GM19372 (cell line): ENCODE data around the gene TMEM69.
"Not testable (repeated sequence)": the region's sequence is repeated elsewhere in the genome, so short reads cannot be mapped to it uniquely, and the experiment has no call there.

Source experiments
- ATAC-seq: cut with Tn5 transposase; IDR thresholded peaks from one replicate; pipeline ENCODE4 v1.9.1; 2021; ENCODE audit warnings: mild to moderate bottlenecking, low read depth, moderate library complexity; ENCODE audit not compliant: unreplicated experiment

TMEM69 gene

DNA sequence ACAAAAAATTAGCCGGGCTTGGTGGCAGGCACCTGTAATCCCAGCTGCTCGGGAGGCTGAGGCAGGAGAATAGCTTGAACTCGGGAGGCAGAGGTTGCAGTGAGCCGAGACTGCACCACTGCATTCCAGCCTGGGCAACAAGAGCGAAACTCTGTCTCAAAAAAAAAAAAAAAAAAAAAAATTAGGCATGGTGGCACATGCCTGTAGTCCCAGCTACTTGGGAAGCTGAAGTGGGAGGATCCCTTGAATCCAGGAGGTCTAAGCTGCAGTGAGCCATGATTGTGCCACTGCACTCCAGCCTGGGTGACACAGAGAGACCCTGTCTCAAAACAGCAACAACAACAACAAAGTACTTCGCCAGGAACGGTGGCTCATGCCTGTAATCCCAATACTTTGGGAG lies 11.4 kb upstream of the TMEM69 start:
- not testable (repeated sequence) for ATAC-seq

- ATAC-seq, result no peak
Measured at GRCh38 chr1:45677751-45678245, 10.2 kb upstream of the TMEM69 start.

DNA sequence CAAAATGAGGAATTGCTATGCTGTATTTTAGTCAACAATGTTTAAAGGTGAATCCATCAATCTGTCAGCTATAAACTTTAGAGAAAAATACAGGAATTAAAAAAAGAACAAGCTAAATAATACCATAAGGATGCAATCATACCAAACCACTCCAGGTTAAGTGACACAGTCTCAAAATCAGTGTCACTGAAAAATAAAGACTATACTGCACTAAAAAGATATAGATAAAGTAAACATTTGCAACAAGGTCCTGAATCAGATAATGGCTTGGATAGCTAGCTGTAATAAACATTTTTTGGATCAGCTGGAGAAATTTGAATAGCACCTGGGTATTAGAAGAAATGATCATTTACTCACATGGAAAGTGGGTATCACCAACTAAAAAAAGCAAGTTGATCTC lies 9.5 kb upstream of the TMEM69 start:
- no peak for ATAC-seq

DNA sequence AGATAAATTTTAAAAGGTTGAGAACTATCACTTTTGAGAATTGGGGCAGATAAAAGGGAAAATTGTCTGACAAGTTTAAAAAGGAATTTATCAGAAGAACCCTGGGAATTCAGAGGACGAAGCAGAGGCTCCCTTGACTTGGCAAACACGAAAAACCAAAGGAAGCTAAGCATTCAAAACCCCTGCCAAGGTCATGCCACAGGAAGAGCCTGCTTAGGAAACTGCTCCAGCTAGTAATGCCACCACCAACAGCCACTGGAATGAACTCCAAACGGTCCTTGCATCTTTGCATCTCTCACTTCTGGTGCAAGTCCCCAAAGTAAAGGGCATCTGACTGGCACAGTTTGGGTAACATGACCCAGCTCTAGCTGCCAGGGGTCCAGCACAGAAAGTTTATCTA lies 8.9 kb upstream of the TMEM69 start:
- no peak for ATAC-seq

DNA sequence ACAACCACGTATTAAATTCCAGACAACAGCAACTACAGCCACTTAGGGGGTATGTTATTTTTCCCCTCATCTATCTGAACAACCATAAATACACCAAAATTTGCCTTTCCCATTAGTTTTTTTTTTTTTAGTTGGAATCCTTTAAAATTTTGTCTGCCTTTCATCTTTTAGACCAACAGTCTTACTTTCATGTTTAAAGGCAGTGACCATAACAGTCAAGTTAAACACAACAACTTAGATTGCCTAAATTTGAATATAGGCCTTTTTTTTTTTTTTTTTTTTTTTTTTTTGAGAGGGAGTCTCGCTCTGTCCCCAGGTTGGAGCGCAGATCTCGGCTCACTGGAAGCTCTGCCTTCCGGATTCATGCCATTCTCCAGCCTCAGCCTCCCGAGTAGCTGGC lies 5.0 kb upstream of the TMEM69 start:
- no peak for ATAC-seq

GRCh38 chr1:45684402-45684801 lies 3.6 kb upstream of the TMEM69 start:
- no peak for ATAC-seq

DNA sequence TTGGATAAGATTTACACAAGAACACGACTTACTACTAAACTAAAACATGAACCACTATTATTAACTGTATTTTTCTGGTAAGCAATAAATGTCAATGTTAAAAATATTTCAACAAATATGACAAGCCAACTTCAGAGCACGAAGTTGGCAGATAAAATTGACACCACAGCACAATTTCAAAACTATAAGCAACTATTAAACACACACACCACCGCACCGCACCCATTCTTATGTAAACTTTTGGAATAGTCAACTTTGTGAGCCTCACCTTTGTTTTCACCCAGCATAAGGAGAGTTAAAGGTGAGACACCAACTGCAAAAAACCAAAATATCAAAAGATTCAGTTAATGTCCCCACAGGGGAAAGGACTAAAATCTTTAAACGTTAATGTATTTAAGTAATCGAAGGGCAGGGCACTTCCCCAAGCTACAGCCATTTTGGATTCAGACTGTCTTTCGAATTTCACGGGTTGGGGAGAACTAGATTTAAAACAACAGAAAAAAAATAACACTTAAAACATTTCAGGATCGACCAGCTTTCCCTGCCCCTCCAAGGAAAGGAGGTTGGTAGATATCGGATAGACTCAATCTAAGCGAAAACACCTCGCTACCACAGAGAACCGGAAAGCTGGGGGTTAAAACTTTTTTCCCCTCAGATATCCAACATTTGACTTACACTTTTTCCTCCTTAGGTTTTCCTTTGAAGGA lies 2.5 kb upstream of the TMEM69 start:
- no peak for ATAC-seq

DNA sequence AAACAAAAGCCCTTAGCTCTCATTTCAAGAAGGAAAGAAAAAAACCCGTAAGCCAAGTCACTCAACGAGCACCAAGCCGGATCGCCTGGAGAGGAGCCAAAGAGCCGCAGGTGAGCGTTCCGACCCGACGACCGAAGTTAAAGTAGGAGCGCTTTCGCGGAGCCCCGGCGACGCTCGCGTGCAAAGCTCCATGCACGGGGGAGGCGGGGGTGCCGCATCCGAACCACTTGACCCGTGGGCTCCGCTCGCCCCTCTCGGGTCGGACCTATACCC lies 2.0 kb upstream of the TMEM69 start:
- peak; percentile 5 for ATAC-seq

DNA sequence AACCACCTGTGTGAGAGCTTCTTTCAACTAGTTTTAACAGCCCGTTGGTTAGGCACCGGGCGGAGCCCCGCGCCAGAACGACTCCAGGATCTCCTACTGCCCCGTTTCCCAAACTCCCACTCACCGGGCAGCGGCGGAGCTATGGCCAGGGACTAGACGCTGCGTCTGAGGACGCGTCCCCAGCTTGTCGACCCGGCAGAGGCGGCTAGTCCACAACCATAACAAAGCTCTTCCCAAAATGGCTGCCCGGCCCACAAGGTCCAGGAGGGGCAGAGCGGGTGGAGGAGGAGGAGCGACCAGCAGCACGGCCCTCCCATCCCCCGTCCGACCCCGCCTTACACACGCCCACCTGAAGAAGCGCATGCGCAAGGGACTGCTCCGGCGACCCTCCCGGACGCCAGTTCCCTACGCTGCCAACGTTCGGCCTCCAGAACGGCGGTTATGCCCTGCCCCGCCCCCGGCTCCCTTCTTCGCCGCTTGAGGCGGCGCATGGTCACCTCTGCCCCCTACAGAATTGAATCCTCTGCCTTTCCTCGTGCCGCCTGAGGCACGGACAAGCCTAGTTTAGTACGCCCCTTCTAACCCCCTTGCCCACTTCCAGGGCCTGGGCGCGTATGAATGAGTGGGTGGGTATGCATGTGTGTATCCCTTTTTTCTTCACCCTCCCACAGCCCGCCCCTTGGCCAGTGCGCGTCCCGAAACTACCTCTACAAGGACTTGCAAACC lies 1.5 kb upstream of the TMEM69 start, which contains the start of gene GPBP1L1:
Gene GPBP1L1 (minus strand): TSS at position 246 of the 726 bp plus-strand sequence. CDS start 27,446 bp downstream, outside the sequence.
- peak; percentile 55 for ATAC-seq

DNA sequence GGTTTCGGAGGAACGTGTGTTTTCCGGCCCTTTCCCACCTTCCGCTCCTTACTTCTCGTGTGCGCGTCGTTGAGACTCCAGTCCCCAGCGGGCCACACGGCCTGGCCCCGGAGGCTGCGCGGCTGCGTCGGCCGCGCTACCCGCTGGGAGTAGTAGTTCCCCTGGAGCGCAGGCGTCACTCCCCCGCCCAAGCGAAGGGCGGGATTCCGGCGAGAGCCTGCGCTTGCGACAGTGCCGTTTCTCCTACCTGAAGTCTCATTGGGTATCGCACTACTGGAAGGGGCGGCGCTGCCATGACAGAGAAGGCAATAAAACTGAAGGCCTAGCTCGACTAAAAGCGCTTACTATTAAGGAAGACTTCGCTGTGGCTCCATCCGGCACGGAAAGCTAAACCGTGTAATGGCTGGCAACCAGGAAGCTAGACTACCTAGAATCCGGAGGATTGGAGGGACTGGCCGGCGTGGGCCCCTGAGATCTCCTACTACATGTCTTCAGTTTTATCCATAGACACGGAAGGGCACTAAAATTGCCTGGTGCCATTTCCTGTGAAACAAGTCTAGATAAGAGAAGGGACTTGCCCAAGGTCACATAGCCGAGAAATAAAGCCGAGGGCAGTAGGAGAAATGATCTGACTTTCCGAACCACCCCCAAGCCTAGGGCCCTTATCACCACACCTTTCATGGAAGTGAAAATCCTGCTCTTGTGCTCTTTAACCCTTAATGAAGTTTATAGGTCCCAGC lies 797 bp upstream of the TMEM69 start:
- peak; percentile 70 for ATAC-seq

- not testable (repeated sequence) for ATAC-seq
Measured at GRCh38 chr1:45693811-45694210, 5.8 kb downstream of the TMEM69 start.

GRCh38 chr1:45694823-45695222 lies 6.8 kb downstream of the TMEM69 start:
- no peak for ATAC-seq

GRCh38 chr1:45704637-45705036 lies 16.7 kb downstream of the TMEM69 start:
- ATAC-seq, result no peak

GRCh38 chr1:45713711-45714110 lies 25.7 kb downstream of the TMEM69 start:
- no peak for ATAC-seq

DNA sequence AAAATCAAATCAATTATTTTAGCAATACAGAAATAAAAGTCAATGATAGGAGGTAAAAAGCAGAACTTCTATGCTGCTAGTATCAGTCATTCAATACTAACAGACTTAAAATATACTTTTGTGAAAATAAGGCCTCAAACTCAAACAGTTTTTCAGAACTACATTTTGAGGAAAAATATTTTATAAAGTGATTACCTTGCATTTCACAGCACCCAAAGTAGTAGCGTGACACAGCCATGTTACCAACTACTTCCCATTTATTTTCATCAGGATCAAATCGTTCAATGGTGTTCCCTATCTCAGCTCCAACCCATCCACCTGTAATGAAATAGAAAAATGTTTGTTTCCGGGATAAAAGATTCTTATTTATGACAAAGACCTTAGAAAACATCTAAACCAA lies 28.7 kb downstream of the TMEM69 start:
- no peak for ATAC-seq

GRCh38 chr1:45717386-45717785 lies 29.4 kb downstream of the TMEM69 start:
- not testable (repeated sequence) for ATAC-seq

GRCh38 chr1:45718289-45718688 lies 30.3 kb downstream of the TMEM69 start:
- ATAC-seq, result no peak

- ATAC-seq, result no peak
Measured at GRCh38 chr1:45721207-45721606, 33.2 kb downstream of the TMEM69 start.

GRCh38 chr1:45722809-45723208 lies 34.8 kb downstream of the TMEM69 start:
- no peak for ATAC-seq

- no peak for ATAC-seq
Measured at GRCh38 chr1:45723248-45723930, 35.4 kb downstream of the TMEM69 start.

DNA sequence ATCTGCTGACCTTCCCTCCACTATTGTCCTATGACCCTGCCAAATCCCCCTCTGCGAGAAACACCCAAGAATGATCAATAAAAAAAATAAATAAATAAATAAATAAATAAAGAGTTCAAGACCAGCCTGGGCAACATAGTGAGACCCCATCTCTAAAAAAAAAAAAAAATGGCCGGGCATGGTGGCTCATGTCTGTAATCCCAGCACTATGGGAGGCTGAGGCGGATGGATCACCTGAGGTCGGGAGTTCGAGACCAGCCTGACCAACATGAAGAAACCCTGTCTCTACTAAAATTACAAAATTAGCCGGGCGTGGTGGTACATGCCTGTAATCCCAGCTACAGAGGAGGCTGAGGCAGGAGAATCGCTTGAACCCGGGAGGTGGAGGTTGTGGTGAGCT lies 38.0 kb downstream of the TMEM69 start:
- not testable (repeated sequence) for ATAC-seq
